ENCODE measurements around the gene ERICH3. TPM values are rescaled to one million over a fixed set of nuclear protein-coding genes. Genes with fewer than 3 reads are reported as not detected.

ERICH3 gene, protein sequence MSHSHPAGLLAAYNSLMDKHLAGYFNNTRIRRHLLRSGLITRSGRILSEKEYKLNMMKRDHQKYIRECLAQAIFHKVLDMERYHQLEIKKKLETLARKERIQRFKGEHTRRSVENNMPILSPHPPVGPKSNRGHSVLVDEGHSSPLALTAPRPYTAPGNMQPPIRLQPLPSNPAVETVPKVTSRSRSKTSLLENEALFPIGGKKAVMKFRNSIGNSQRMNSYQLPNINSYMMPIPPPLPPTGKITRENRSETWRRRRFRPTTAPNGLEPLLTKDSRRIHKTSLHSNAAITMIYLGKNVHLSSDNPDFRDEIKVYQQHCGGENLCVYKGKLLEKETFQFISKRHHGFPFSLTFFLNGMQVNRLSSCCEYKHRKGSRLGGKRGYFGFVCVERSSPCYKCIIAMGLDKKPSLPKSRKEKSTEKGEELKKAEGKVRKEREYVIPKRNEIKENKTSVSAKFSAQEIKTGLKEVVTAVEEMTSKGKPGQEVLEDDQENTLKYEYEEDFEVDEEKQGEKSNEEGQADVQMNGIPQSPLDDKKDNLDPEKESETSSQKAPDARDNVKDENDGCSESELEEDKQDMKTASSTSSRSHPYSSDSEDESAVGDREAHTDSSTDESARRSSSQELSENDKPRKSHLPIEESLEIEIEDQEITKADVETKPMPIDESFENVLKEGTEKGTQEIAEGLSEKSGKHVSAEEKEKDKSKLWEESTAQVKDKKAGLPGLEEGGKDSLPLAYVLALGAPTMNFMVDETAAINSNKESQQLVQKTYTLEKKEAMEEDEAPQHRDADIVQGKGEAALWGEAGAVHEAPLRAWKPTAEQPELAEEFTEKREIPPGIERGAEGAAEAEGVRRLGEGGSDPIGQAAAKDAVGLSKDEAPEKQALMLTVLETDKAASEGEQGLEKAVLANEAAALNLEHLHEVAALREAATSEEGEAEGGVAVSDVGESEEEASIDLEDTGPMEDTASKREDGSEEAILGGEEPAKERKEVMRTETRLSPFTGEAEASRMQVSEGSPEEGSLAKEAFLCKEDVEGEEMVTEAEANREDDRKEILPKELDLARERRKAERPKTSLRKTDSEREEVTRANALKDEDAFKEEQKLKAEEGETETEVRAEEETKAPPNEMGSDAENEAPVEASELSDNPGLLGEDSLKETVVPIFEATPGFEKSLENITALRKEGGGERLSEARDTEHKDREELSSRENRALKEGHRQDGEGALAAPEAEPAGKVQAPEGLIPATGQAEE (N-terminal part only)
- total RNA-seq (not detected), total RNA-seq (0 to 0.41 (median 0) reads per million in 172 experiments)
- polyA plus RNA-seq (2013, experiment 1 of 2): not detected
- 0.01 TPM for polyA plus RNA-seq (2013, experiment 2 of 2)

DNA sequence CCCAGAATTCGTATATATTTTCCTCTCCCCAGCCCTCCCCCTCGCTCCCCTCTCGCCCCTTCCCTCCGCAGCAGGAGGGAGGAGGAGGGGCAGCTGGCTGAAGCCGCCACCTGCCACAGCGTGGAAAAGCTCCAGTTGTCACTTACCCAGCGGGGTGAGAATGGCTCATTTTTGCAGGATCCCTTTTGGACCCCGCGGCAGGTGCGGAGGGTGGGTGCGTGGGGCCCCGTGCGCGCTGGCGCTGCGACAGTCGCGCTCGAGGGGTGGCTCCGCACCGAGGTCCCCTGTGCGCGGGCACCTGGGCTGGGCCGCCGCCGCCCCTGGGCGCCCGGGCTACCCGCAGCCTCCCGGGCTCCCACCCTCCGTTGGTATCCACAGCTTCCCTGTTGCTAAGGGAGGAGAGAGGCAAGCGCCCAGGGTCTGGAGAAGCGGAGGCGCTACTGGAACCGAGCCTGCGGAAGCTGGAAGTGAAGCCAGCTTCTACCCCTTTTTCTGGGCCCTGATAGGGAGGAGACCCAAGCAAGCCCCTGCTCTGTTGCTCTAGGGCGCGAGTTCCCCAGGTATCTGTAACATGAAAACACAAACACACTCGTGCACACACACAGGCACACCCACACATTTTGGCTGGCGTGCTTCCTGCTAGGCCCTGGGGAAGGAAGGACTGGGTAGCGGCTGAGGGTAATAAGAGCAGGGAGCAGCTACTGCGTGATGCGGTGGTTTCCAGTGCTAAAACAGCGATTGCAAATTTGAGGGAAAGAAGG, at the start of gene ERICH3:
TSS of gene ERICH3 (minus strand) at position 442 of the 761 bp plus-strand sequence. CDS start at position 169, 273 bp downstream.
- no peak for DNase-seq
- Mint-ChIP-seq H3K4me3 (no peak within 1 kb of the TSS), H3K9me3 (no peaks in the 10 kb centered on the region), H3K27ac (no peak within 1 kb of the TSS), H3K27me3 (peaks cover 55% of the 10 kb centered on the region), H3K36me3 (ENCODE audit: low read depth) (no peaks in the 10 kb centered on the region), H3K4me1 (ENCODE audit: low read depth) (no peaks in the 10 kb centered on the region)
- no peak for TF ChIP-seq CTCF (IDR thresholded peaks at IDR 0.05)
- peaks cover 0 to 5% of the 10 kb centered on the region in 2 experiments for H3K9me3 ChIP-seq (ENCODE audit: control insufficient read depth in 1 of 2, insufficient read depth in 1 of 2, low read length in 2 of 2)
- intact Hi-C loops (cut with DNase I, micrococcal nuclease): no loop called here
- H3K36me3 ChIP-seq (ENCODE audit: insufficient read depth, low read length): no peaks in the 10 kb centered on the region
- no peak within 1 kb of the TSS for H3K4me3 ChIP-seq (ENCODE audit: low read length)
- H3K27ac ChIP-seq (ENCODE audit: low read depth in 1 of 2, low read length in 2 of 2): no peak within 1 kb of the TSS
- ChIA-PET CTCF (no interaction called here), POLR2A (no interaction called here)
- no peak for ATAC-seq (ENCODE audit: poor library complexity)
- H3K4me1 ChIP-seq (ENCODE audit: insufficient read depth, low read length): peaks cover 4% of the 10 kb centered on the region
- peaks cover 13 to 20% of the 10 kb centered on the region in 2 experiments for H3K27me3 ChIP-seq (ENCODE audit: control insufficient read depth in 1 of 2, insufficient read depth in 2 of 2, low read length in 2 of 2)

DNA sequence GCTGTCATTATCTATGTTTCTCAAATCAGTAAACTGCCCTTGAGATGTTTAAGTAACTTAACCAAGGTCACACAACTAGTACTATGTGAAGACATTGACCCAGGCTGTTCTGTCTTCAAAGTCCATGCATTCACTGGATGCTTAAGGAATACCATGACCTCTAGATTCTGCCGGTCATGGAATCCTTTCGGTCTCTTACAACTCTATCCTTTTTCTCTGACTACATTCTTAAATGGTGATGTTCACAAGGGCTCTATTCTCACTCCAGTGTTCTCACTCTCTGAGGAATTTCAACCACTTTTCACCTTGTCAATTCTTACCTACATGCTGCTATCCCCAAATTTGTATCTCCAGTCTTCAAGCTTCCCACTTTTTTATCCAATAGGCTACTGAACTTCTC, 44.0 kb upstream of the ERICH3 start:
- no peaks in the 10 kb centered on the region for H3K27me3 Mint-ChIP-seq
- ChIA-PET POLR2A (interaction anchor here (0.7 kb wide), 1 partner anchor 466 kb away, joined by 5 read pairs; no protein-coding TSS in a partner anchor), CTCF (no interaction called here)
- H3K4me1 Mint-ChIP-seq (ENCODE audit: low read depth): no peaks in the 10 kb centered on the region
- H3K27me3 ChIP-seq (ENCODE audit: control insufficient read depth in 1 of 2, insufficient read depth in 2 of 2, low read length in 2 of 2): no peaks in the 10 kb centered on the region
- no peak overlapping the region for H3K4me3 Mint-ChIP-seq
- no peak overlapping the region for H3K4me3 ChIP-seq (ENCODE audit: low read length)
- H3K4me1 ChIP-seq (ENCODE audit: insufficient read depth, low read length): no peaks in the 10 kb centered on the region
- no peak for DNase-seq
- ATAC-seq (ENCODE audit: poor library complexity): no peak
- intact Hi-C loops (cut with DNase I, micrococcal nuclease): no loop called here
- peaks cover 41% of the 10 kb centered on the region for H3K36me3 Mint-ChIP-seq (ENCODE audit: low read depth)
- H3K9me3 Mint-ChIP-seq: no peaks in the 10 kb centered on the region
- H3K9me3 ChIP-seq (ENCODE audit: control insufficient read depth in 1 of 2, insufficient read depth in 1 of 2, low read length in 2 of 2): no peaks in the 10 kb centered on the region
- no peak for TF ChIP-seq CTCF (IDR thresholded peaks at IDR 0.05)
- no peak overlapping the region for H3K27ac Mint-ChIP-seq
- no peak overlapping the region for H3K27ac ChIP-seq (ENCODE audit: low read depth in 1 of 2, low read length in 2 of 2)
- H3K36me3 ChIP-seq (ENCODE audit: insufficient read depth, low read length): peaks cover 83% of the 10 kb centered on the region

All from CD4-positive, alpha-beta T cell (primary cell).